GM10248 (cell line): ENCODE measurements around the gene COPG2.
"Not testable (repeated sequence)": the region's sequence is repeated elsewhere in the genome, so short reads cannot be mapped to it uniquely, and the experiment has no call there.

Experiments used
- CTCF ChIA-PET: fragments of 300-600 bp; sonication (Branson Sonifier 250); formaldehyde crosslinking; extraction: SDS; loops from one replicate; lab custom pipeline; 2021; ENCODE audit warnings: antibody characterized with exemption; lab: Yijun Ruan, JAX
- POLR2A ChIA-PET: fragments of 350-650 bp; sonication (Branson Sonifier 250); formaldehyde crosslinking; extraction: SDS; loops from one replicate; lab custom pipeline; 2020; ENCODE audit warnings: antibody characterized with exemption; lab: Yijun Ruan, JAX
- DNase-seq: peaks from one replicate; pipeline ENCODE4 v3.0.0; 2012; ENCODE audit errors: extremely low spot score
- CTCF ChIP-seq: IDR thresholded peaks from 2 replicates; pipeline ENCODE4 v1.5.1; 2012; ENCODE audit warnings: mild to moderate bottlenecking, low read depth; ENCODE audit errors: extremely low read depth, missing control alignments, control extremely low read depth

COPG2 gene

GRCh38 chr7:130529417-130529816, 139.1 kb downstream of the COPG2 start:
- ChIA-PET POLR2A (no interaction called here), CTCF (no interaction called here)
- DNase-seq: no peak

GRCh38 chr7:130527752-130528355, 140.7 kb downstream of the COPG2 start:
- DNase-seq, POLR2A ChIA-PET, CTCF ChIA-PET: not testable (repeated sequence)

More at GRCh38 chr7:130529417-130529816, 139.1 kb downstream of the COPG2 start:
- TF ChIP-seq CTCF: no peak

DNA sequence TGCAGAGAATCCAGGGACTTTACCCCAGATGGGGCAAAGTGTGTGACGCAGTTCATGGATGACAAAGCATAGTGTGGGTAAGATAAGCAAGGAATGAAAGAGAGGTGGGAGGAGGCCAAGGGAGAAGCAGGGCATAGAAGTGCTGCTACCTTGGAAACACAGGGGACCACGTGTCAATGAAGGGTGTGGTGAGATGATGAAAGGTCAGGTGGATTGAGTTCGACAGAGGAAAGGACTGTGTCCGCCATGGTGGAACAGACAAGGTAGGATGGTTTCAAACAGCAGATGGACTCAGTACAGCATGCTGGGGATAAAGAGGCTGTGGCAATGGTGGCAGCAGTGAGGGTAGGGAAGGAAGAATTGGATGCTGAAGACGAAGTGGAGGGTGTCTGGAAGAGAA, 143.9 kb downstream of the COPG2 start:
- ChIA-PET POLR2A (no interaction called here), CTCF (no interaction called here)
- no peak for DNase-seq
- no peak for TF ChIP-seq CTCF

DNA sequence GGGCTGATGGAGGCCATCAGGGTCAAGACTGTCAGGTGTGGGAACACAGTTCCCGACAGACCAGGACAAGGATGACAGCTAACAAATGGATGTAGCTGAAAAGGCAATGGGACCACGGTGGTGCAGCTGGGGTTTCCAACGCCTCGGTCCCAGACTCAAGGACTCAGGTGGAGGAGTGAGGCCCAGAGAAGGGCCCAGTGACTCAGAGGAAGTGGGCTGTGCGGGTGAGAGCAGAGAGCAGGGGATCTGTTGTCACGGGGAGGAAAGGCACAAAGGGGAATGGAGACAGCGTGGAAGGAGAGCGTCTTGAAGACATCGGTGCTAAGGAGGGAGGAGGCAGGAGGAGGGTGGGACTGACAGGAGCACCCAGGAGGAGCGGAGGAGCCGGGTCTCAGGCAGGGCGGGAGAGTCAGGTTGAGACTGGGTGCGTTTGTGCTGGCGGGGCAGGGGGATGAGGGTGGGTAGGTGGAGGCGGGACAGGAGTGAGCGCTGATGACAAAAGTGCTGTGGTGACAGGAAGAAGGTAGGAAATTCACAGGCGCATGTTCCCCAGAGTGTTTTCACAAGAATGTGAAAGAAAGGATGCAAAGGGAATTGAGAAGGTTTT, 144.9 kb downstream of the COPG2 start:
- DNase-seq, CTCF ChIA-PET: not testable (repeated sequence)
- POLR2A ChIA-PET: interaction anchor here (0.6 kb wide), 1 partner anchor 167 kb away, joined by 8 read pairs; no protein-coding TSS in a partner anchor

DNA sequence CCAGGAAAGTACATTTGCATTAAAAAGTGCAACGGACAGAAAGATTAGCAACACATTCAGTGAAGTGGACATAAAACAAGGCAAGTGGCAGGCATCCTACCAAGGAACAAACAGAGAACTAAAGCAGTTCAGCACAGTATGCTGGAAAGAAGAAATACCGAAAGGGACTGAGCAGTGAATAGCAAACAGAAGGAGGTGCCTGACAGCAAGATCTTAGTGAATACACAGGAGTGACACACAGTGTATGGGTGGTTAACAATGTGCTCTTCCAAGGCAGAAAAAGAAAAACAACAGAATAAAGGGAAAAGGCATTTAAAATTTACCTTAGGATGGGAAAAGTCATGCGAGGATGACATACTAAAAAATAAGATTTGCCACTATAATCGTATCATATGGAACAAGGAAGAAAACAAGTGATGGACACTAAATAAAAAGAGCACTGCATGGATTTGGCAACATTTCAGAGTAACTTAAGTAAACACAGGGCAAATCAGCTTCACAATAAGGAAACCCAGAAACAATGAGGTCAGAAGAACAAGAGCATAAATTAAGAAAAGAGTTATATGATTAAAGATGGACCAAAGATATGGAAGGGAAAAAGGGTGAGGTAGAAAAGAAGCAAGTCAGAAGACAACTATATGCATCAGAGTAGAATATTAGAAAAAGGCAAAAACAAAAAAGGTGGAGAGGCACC, 147.1 kb downstream of the COPG2 start:
- ChIA-PET CTCF (no interaction called here), POLR2A (no interaction called here)
- DNase-seq: no peak
- no peak for TF ChIP-seq CTCF

- POLR2A ChIA-PET: no interaction called here
- CTCF ChIA-PET: no interaction called here
- no peak for TF ChIP-seq CTCF
- no peak for DNase-seq
Observed at GRCh38 chr7:130515315-130516040, 153.1 kb downstream of the COPG2 start.

GRCh38 chr7:130513447-130513846, 155.1 kb downstream of the COPG2 start:
- DNase-seq: no peak
- POLR2A ChIA-PET: no interaction called here
- TF ChIP-seq CTCF: no peak
- CTCF ChIA-PET: no interaction called here

DNA sequence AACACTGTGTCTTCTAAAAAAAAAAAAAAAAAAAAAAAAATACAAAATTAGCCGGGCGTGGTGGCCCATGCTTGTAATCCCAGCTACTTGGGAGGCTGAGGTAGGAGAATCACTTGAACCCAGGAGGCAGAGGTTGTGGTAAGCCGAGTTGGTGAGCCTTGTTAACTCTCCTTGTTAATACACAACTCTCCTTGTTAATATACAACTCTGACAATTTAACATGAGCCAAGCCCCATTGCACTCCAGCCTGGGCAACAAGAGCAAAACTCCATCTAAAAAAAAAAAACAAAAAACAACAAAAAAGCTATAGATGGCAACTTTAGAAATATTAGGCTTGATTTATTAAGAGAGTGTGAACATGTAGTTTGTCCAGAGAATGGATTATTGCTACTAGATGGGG, 156.5 kb downstream of the COPG2 start:
- DNase-seq, POLR2A ChIA-PET: not testable (repeated sequence)
- CTCF ChIA-PET: interaction anchor here (1.0 kb wide), 1 partner anchor 246 kb away, joined by 3 read pairs; no protein-coding TSS in a partner anchor
